Nephron progenitor cell (in vitro differentiated cells): ENCODE measurements around the gene COL9A3.

Source experiments
- DNase-seq: peaks from one replicate; pipeline ENCODE4 v3.0.0; 2021
- H3K27ac Mint-ChIP-seq: 2 replicates; pipeline ENCODE4 v1.8.0; 2021; ENCODE audit warnings: mild to moderate bottlenecking, moderate library complexity, mixed read lengths
- H3K27me3 Mint-ChIP-seq: 2 replicates; pipeline ENCODE4 v1.8.0; 2021; ENCODE audit warnings: mild to moderate bottlenecking, low read depth, mixed read lengths; ENCODE audit not compliant: poor library complexity
- H3K36me3 Mint-ChIP-seq: 2 replicates; pipeline ENCODE4 v1.8.0; 2021; ENCODE audit warnings: low read depth, mixed read lengths
- H3K4me1 Mint-ChIP-seq: 2 replicates; pipeline ENCODE4 v1.8.0; 2021; ENCODE audit warnings: mixed read lengths
- H3K4me3 Mint-ChIP-seq: 2 replicates; pipeline ENCODE4 v1.8.0; 2021; ENCODE audit warnings: mild to moderate bottlenecking, moderate library complexity, mixed read lengths
- H3K9me3 Mint-ChIP-seq: 2 replicates; pipeline ENCODE4 v1.8.0; 2021; ENCODE audit warnings: mild to moderate bottlenecking, moderate library complexity, mixed read lengths
- CTCF ChIP-seq: fragments of 200-600 bp; sonication (generic); IDR thresholded peaks from 2 replicates; pipeline ENCODE4 v1.5.0; 2021; ENCODE audit warnings: antibody characterized with exemption

COL9A3 gene

GRCh38 chr20:62792940-62793756 is 23.7 kb upstream of the COL9A3 start:
- Mint-ChIP-seq H3K4me3 (no peak overlapping the region), H3K36me3 (peaks cover 7% of the 10 kb centered on the region), H3K4me1 (peaks cover 27% of the 10 kb centered on the region), H3K27ac (no peak overlapping the region), H3K27me3 (peaks cover 40% of the 10 kb centered on the region), H3K9me3 (no peaks in the 10 kb centered on the region)
- no peak for TF ChIP-seq CTCF
- no peak for DNase-seq

GRCh38 chr20:62793757-62794006 is 23.2 kb upstream of the COL9A3 start:
- no peak overlapping the region for H3K4me3 Mint-ChIP-seq
- no peak for TF ChIP-seq CTCF
- no peak overlapping the region for H3K27ac Mint-ChIP-seq
- peaks cover 12% of the 10 kb centered on the region for H3K36me3 Mint-ChIP-seq
- no peaks in the 10 kb centered on the region for H3K9me3 Mint-ChIP-seq
- H3K27me3 Mint-ChIP-seq: peaks cover 40% of the 10 kb centered on the region
- H3K4me1 Mint-ChIP-seq: peaks cover 25% of the 10 kb centered on the region
- no peak for DNase-seq

GRCh38 chr20:62794007-62794724 is 22.7 kb upstream of the COL9A3 start:
- Mint-ChIP-seq H3K36me3 (peaks cover 17% of the 10 kb centered on the region), H3K4me1 (peaks cover 22% of the 10 kb centered on the region), H3K9me3 (no peaks in the 10 kb centered on the region), H3K4me3 (peak overlapping the region; percentile 84), H3K27ac (no peak overlapping the region), H3K27me3 (peaks cover 37% of the 10 kb centered on the region)
- peak; percentile 99 for DNase-seq
- TF ChIP-seq CTCF: no peak

- Mint-ChIP-seq H3K4me1 (peaks cover 22% of the 10 kb centered on the region), H3K4me3 (peak overlapping the region; percentile 84), H3K27ac (no peak overlapping the region), H3K36me3 (peaks cover 27% of the 10 kb centered on the region), H3K9me3 (no peaks in the 10 kb centered on the region), H3K27me3 (peaks cover 36% of the 10 kb centered on the region)
- DNase-seq: peak; percentile 79
- no peak for TF ChIP-seq CTCF
Observed at GRCh38 chr20:62795023-62795761, 21.7 kb upstream of the COL9A3 start.

GRCh38 chr20:62796699-62797491 is 20.0 kb upstream of the COL9A3 start:
- Mint-ChIP-seq H3K4me1 (peaks cover 19% of the 10 kb centered on the region), H3K27me3 (peaks cover 24% of the 10 kb centered on the region), H3K4me3 (peak overlapping the region; percentile 83), H3K27ac (no peak overlapping the region), H3K9me3 (no peaks in the 10 kb centered on the region), H3K36me3 (peaks cover 40% of the 10 kb centered on the region)
- DNase-seq: no peak
- TF ChIP-seq CTCF: no peak
